Stimulated activated CD4-positive, alpha-beta T cell treated with anti-CD3 and anti-CD28 coated beads, Interleukin-12 subunit alpha, Interleukin-12 subunit beta, amount 100 ng/mL, for 48 hours (primary cell): Measurements from ENCODE around the gene PRDX5.

ENCODE experiments used
- DNase-seq, 3 donors: peaks; one replicate each; pipeline ENCODE4 v3.0.0-alpha.2; 2020; ENCODE audit warnings: low read depth in 2 of 3, low spot score in 1 of 3

PRDX5 gene

DNA sequence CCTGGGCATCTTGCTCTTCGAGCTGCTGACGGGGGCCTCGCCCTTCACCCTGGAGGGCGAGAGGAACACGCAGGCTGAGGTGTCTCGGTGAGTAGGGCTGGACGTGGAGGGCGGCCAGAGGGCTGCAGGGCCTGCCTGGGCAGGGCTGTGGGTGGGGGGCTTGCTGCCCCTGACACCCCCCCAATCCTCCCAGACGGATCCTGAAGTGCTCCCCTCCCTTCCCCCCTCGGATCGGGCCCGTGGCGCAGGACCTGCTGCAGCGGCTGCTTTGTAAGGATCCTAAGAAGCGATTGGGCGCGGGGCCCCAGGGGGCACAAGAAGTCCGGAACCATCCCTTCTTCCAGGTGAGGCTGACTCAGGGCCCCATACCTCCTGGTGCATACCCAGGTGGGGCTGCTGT is 43.7 kb downstream of the PRDX5 start:
- no peak for DNase-seq

DNA sequence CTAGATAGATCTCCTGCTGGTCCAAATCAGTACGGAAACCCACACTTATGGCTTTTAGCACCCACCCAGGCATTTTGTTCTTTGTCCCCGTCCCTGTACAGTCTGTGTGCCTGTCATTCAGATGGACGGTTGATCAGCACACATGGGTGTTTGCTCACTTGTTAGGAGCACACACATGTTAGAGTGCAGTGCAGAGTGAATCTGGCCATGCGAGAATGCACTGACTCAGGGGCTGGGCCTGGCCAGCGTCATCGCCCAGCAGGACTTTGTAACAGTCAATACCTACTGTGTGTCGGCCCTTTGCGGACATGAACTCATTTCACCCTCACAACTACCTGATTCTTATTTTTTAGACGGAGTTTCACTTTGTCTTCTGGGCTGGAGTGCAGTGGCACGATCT is 44.4 kb downstream of the PRDX5 start:
- no peak for DNase-seq

DNA sequence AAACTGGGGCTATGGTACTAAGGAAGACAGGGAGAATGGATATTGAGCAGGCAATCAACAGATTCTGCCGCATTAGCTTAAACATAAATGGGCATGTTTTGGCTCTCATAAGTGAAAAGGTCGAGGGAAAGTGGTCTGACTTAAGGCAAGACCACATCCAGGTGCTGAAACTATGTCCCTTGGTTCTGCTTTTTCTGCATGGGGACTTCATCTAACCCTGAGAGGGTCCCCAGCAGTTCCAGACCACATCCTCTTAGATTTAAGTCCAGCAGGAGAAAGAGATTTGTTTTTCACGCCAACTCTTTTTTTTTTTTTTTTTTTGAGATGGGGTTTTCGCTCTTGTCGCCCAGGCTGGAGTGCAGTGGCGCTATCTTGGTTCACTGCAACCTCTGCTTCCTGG is 46.5 kb downstream of the PRDX5 start:
- no peak for DNase-seq

DNA sequence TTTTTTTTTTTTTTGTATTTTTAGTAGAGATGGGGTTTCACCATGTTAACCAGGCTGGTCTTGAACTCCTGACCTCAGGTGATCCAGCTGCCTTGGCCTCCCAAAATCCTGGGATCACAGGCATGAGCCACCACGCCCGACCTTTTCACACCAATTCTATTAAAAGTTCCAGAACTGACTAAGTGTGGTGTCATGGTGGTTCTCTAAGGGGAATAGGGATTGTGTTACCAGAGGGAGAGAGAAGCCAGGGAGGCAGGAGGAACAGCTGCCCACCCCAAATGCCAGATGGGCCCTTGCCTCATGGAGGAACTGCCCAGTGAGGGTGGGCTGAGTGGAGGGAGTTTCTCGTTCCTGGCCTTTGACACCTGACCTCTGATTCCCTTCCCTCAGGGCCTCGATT is 47.0 kb downstream of the PRDX5 start:
- no peak for DNase-seq

DNA sequence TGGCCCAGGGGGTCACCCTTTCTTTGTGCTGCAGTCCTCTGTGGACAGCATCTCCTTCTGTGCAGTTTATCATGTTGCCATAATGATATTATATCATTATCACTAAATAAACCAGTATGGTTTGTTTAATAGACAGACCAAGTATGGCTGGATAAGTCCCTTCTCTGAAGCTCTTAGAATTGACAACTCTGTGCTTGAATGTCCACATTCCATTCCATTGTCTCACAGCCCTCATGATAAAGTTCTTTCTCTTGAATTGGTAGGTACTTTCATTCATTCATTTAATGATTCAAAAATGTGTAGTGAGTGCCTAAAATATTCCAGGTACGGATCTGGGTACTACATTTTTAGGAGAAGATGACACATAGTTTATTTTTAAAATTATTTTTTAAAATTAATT is 48.8 kb downstream of the PRDX5 start:
- no peak for DNase-seq

DNA sequence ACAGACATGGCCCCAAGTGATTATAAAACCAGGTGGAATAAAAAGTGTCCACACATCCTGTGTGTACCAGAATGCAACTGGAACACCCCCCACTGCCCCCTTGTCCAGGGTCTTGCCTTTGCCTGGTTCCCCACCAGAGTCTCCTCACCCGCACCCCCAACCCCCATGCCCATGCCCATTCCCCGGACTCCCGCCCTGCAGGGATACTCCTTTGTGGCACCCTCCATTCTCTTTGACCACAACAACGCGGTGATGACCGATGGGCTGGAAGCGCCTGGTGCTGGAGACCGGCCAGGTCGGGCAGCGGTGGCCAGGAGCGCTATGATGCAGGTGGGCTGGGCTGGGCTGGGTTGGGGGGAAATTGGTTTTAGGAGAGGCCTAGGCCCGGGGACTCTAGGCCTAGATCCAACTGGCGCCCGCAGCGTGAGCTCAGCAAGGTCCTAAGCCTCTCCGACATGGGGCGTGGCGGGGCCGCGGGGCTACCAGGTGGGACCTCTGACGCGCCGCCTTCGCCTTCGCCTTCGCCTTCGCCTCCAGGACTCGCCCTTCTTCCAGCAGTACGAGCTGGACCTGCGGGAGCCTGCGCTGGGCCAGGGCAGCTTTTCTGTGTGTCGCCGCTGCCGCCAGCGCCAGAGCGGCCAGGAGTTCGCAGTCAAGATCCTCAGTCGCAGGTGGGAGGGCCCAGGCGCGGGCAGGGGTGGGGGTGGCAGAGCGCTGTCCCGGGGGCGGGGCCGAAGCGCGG is 50.2 kb downstream of the PRDX5 start:
- no peak for DNase-seq

DNA sequence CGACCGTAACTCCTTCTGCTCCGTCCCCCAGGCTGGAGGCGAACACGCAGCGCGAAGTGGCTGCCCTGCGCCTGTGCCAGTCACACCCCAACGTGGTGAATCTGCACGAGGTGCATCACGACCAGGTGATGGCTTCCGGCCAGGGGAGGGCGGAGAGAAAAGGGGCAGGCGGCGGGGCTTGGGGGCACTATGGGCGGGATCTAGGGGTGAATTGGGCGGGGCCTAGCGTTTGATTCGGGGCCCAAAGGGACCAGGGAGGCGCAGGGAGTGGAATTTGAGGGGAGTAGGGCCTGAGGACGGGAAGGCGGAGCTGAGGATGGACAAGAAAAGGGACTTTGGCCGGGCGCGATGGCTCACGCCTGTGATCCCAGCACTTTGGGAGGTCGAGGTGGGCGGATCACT is 50.8 kb downstream of the PRDX5 start:
- no peak for DNase-seq

DNA sequence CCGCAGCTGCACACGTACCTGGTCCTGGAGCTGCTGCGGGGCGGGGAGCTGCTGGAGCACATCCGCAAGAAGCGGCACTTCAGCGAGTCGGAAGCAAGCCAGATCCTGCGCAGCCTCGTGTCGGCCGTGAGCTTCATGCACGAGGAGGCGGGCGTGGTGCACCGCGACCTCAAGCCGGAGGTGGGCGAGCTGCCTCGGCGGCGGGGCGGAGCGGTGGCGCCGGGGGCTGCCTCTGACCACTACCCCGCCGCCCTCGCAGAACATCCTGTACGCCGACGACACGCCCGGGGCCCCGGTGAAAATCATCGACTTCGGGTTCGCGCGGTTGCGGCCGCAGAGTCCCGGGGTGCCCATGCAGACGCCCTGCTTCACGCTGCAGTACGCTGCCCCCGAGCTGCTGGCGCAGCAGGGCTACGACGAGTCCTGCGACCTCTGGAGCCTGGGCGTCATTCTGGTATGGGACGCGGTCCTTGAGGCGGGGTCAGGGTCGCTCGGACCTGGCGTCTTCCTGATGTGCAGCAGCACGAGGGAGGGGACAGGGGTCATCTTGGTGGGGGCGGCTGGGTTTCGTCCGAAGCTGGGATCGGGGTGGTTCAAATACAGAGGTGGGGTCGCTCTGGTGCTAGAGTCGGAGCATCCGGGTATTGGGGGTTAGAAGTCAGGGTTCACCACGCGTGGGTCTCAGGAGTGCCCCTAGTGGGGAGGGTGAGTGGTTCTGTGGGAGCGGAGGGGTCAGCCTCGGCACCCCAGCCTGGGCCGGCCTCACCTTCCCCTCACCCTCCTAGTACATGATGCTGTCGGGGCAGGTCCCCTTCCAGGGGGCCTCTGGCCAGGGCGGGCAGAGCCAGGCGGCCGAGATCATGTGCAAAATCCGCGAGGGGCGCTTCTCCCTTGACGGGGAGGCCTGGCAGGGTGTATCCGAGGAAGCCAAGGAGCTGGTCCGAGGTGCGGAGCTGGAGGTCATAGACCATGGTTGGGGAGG is 51.8 kb downstream of the PRDX5 start:
- DNase-seq, result no peak

DNA sequence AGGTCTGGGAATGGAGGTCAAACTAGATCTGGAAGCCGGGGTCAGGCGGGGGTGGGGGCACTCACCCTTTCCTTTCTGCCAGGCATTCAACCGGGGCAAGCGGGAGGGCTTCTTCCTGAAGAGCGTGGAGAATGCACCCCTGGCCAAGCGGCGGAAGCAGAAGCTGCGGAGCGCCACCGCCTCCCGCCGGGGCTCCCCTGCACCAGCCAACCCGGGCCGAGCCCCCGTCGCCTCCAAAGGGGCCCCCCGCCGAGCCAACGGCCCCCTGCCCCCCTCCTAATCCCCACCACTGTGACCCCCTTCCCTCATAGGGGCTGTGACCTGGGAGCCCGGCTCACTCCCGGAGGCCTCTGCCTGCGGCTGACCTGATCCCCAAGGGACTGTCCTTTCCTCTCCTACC is 53.3 kb downstream of the PRDX5 start:
- DNase-seq, result no peak
